Liver (tissue), 9 donors: ENCODE data around the gene SPI1. TPM values are rescaled to one million over a fixed set of nuclear protein-coding genes. Genes with fewer than 3 reads are reported as not detected.

Experiments
- DNase-seq: peaks from one replicate; pipeline ENCODE4 v3.0.0-alpha.2; 2017; ENCODE audit warnings: low spot score
- H3K27ac ChIP-seq, 2 donors: one replicate each; pipeline ENCODE4 v1.7.0; 2013; ENCODE audit warnings: inconsistent platforms in 2 of 2, low read length in 2 of 2, control low read depth in 1 of 2, low read depth in 1 of 2, mild to moderate bottlenecking in 1 of 2
- H3K27me3 ChIP-seq, 4 donors: one replicate each; pipeline versions ENCODE4 v1.6.1 to v1.7.0; 2013; ENCODE audit warnings: low read length in 3 of 4, inconsistent platforms in 1 of 4, mild to moderate bottlenecking in 1 of 4, moderate library complexity in 1 of 4; ENCODE audit not compliant: control insufficient read depth in 4 of 4, insufficient read depth in 4 of 4
- H3K36me3 ChIP-seq, 4 donors: one replicate each; pipeline versions ENCODE4 v1.6.1 to v1.7.0; 2013; ENCODE audit warnings: low read length in 3 of 4, mild to moderate bottlenecking in 3 of 4, low read depth in 1 of 4, moderate library complexity in 1 of 4; ENCODE audit not compliant: control insufficient read depth in 4 of 4, insufficient read depth in 3 of 4
- H3K4me1 ChIP-seq, 4 donors: one replicate each; pipeline versions ENCODE4 v1.6.1 to v1.7.0; 2013; ENCODE audit warnings: low read length in 3 of 4, mild to moderate bottlenecking in 3 of 4, moderate library complexity in 1 of 4; ENCODE audit not compliant: control insufficient read depth in 4 of 4, insufficient read depth in 4 of 4
- H3K4me3 ChIP-seq, 3 donors: one replicate each; pipeline versions ENCODE4 v1.6.1 to v1.7.0; 2013; ENCODE audit warnings: low read length in 3 of 3, control low read depth in 1 of 3, low read depth in 1 of 3, mild to moderate bottlenecking in 1 of 3
- H3K9ac ChIP-seq, 2 donors: one replicate each; pipeline ENCODE4 v1.7.0; 2013; ENCODE audit warnings: low read length in 2 of 2, mild to moderate bottlenecking in 2 of 2, moderate library complexity in 2 of 2, control low read depth in 1 of 2, low read depth in 1 of 2
- H3K9me3 ChIP-seq, 4 donors: one replicate each; pipeline versions ENCODE4 v1.6.1 to v1.7.0; 2013; ENCODE audit warnings: low read length in 3 of 4; ENCODE audit not compliant: control insufficient read depth in 4 of 4
- ATF3 ChIP-seq: IDR thresholded peaks from 2 replicates; pipeline ENCODE4 v1.6.1; 2016; ENCODE audit warnings: antibody characterized with exemption
- CTCF ChIP-seq: fragments of 150-350 bp; IDR thresholded peaks from 2 replicates; pipeline ENCODE4 v1.5.1; 2017; ENCODE audit warnings: improper control_type of control experiment, low read depth, low read length; ENCODE audit not compliant: missing input control
- EGR1 ChIP-seq, 2 donors: IDR thresholded peaks; 2 replicates each; pipeline ENCODE4 v1.6.1; 2016 to 2018; ENCODE audit warnings: antibody characterized with exemption in 2 of 2, low read depth in 2 of 2
- GABPA ChIP-seq, 2 donors: IDR thresholded peaks in 1 of 2; conservative IDR thresholded peaks in 1 of 2; 2 replicates each; pipeline ENCODE4 v1.6.1; 2016; ENCODE audit warnings: antibody characterized with exemption in 2 of 2, mild to moderate bottlenecking in 1 of 2, moderate library complexity in 1 of 2
- HNF4A ChIP-seq, 2 donors: conservative IDR thresholded peaks; 2 replicates each; pipeline ENCODE4 v1.6.1; 2016; ENCODE audit warnings: antibody characterized with exemption in 2 of 2, mild to moderate bottlenecking in 2 of 2
- HNF4G ChIP-seq: IDR thresholded peaks from 2 replicates; pipeline ENCODE4 v1.6.1; 2016; ENCODE audit warnings: antibody characterized with exemption
- MAX ChIP-seq: IDR thresholded peaks from 2 replicates; pipeline ENCODE4 v1.6.1; 2016; ENCODE audit warnings: antibody characterized with exemption
- NR2F2 ChIP-seq: IDR thresholded peaks from 2 replicates; pipeline ENCODE4 v1.6.1; 2016; ENCODE audit warnings: antibody characterized with exemption
- REST ChIP-seq: IDR thresholded peaks from 2 replicates; pipeline ENCODE4 v1.6.1; 2016; ENCODE audit warnings: antibody characterized with exemption, mild to moderate bottlenecking
- RXRA ChIP-seq, 2 donors: IDR thresholded peaks; 2 replicates each; pipeline ENCODE4 v1.6.1; 2017 to 2018; ENCODE audit warnings: antibody characterized with exemption in 2 of 2, mild to moderate bottlenecking in 1 of 2
- SP1 ChIP-seq: IDR thresholded peaks from 2 replicates; pipeline ENCODE4 v1.6.1; 2018; ENCODE audit warnings: antibody characterized with exemption, mild to moderate bottlenecking
- TAF1 ChIP-seq: conservative IDR thresholded peaks from 2 replicates; pipeline ENCODE4 v1.6.1; 2016; ENCODE audit warnings: antibody characterized with exemption, mild to moderate bottlenecking
- ZBTB33 ChIP-seq: IDR thresholded peaks from 2 replicates; pipeline ENCODE4 v1.6.1; 2016; ENCODE audit warnings: antibody characterized with exemption
- WGBS: extraction: QIAGEN DNeasy Blood & Tissue Kit; methylation state at CpG from one replicate; pipeline ENCODE4 v1.1.7; 2013; 5-methylcytosine and 5-hydroxymethylcytosine counted together
- polyA plus RNA-seq, 2 donors: library from polyadenylated mRNA; stranded (reverse) in 1 of 2; unstranded in 1 of 2; fragments of 200-250 nt in 1 of 2; fragments of >200 nt in 1 of 2; fragmentation: Nextera tagmentation in 1 of 2; extraction: Ambion mirVana in 1 of 2; gene quantifications; one replicate each; pipeline versions ENCODE4 v1.2.1 to v1.2.3, GENCODE V29; 2013 to 2015
- total RNA-seq, 2 donors: library from RNA; depleted of rRNA; stranded (reverse); fragments of >200 nt; gene quantifications; one replicate each; pipeline ENCODE4 v1.2.3, GENCODE V29; 2014
- donor health status: healthy.
- donor health status: healthy.
- donor health status: healthy.
- donor health status: healthy.
- donor health status: healthy.

The SPI1 gene
- total and polyA plus RNA-seq, 4 donors, result 2.3 to 14.4 (median 13.3) TPM

GRCh38 chr11:47418454-47419259 lies 40.3 kb upstream of the SPI1 start:
- Histone ChIP-seq H3K27me3 (no peaks in the 10 kb centered on the region), H3K36me3 (peaks cover 11 to 64% (median 28%) of the 10 kb centered on the region in 4 donors), H3K9ac (no peak overlapping the region), H3K4me1 (no peaks in the 10 kb centered on the region), H3K4me3 (no peak overlapping the region), H3K9me3 (no peaks in the 10 kb centered on the region), H3K27ac (no peak overlapping the region)
- DNase-seq, result no peak
- TF ChIP-seq RXRA (IDR thresholded peaks at IDR 0.05) (no peak), CTCF (no peak), ZBTB33 (no peak), NR2F2 (no peak), REST (no peak), EGR1 (IDR thresholded peaks at IDR 0.05; ENCODE audit: low read depth in 2 of 2) (no peak), GABPA (IDR thresholded peaks at IDR 0.05 in 1 of 2, conservative IDR thresholded peaks at IDR 0.05 in 1 of 2) (no peak)
- 89% methylated on average over 23 of the region's 23 CpGs for WGBS

GRCh38 chr11:47417712-47418111 lies 39.4 kb upstream of the SPI1 start:
- Histone ChIP-seq H3K4me1 (no peaks in the 10 kb centered on the region), H3K9me3 (no peaks in the 10 kb centered on the region), H3K4me3 (no peak overlapping the region), H3K27me3 (no peaks in the 10 kb centered on the region), H3K36me3 (peaks cover 11 to 59% (median 25%) of the 10 kb centered on the region in 4 donors), H3K9ac (no peak overlapping the region), H3K27ac (no peak overlapping the region)
- DNase-seq, result no peak
- 93% methylated on average over 6 of the region's 6 CpGs for WGBS
- TF ChIP-seq CTCF (no peak), ATF3 (no peak), MAX (no peak), TAF1 (no peak), HNF4G (no peak), SP1 (no peak), HNF4A (conservative IDR thresholded peaks at IDR 0.05) (no peak), RXRA (IDR thresholded peaks at IDR 0.05) (no peak), GABPA (IDR thresholded peaks at IDR 0.05 in 1 of 2, conservative IDR thresholded peaks at IDR 0.05 in 1 of 2) (no peak)
